Fibroblast of skin of left quadriceps (primary cell): ENCODE data around the gene GREB1L.
"Not testable (repeated sequence)": the region's sequence is repeated elsewhere in the genome, so short reads cannot be mapped to it uniquely, and the experiment has no call there.

Experiments
- DNase-seq, 2 experiments: peaks; one replicate each; pipeline ENCODE4 v3.0.0-alpha.2; 2013; ENCODE audit warnings: low read depth in 2 of 2

GREB1L gene

DNA sequence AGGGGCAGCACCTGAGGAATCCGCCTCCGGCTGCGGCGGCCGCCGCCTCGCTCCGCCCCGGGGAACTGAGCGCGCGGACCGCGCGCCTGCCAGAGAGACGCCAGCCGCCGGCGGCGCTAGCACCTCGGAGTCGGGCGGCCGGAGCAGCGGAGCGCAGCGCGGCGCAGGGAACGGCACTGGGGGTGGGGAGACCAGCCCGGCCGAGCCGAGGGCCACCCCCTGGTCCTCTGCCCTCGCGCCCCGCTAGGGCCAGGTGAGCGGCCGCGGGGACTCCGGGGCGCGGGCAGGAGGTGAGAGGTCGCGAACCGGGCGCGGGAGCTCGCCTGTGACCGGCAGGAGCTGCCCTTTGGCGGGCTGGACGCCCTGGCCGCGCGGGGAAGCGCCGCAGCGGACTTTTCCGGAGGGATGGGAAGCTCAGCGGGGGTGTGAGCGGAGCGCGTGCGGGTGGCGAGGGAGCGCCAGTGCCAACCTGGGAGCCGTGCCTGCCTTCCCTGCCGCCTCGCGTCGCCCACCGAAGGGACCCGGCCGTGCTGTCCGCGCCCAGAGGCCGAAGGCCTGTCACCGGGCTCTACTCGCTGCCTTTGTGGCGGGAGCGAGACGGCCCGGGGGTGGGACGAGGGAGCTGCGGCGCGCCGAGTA lies at the start of gene GREB1L:
Gene GREB1L (plus strand): TSS at position 92 of the 639 bp plus-strand sequence. CDS start 141,287 bp downstream, outside the sequence.
- no peak for DNase-seq

DNA sequence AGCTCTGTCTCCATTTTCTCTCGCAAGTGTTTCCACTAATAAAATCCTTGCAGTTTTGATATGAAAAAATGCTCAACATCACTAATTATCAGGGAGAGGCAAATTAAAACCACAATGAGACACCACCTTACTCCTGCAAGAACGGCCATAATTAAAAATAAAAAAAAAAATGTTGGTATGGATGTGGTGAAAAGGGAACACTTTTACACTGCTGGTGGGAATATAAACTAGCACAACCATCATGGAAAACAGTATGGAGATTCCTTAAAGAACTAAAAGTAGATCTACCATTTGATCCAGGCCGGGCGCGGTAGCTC lies 49.8 kb upstream of the GREB1L start:
- no peak for DNase-seq

DNA sequence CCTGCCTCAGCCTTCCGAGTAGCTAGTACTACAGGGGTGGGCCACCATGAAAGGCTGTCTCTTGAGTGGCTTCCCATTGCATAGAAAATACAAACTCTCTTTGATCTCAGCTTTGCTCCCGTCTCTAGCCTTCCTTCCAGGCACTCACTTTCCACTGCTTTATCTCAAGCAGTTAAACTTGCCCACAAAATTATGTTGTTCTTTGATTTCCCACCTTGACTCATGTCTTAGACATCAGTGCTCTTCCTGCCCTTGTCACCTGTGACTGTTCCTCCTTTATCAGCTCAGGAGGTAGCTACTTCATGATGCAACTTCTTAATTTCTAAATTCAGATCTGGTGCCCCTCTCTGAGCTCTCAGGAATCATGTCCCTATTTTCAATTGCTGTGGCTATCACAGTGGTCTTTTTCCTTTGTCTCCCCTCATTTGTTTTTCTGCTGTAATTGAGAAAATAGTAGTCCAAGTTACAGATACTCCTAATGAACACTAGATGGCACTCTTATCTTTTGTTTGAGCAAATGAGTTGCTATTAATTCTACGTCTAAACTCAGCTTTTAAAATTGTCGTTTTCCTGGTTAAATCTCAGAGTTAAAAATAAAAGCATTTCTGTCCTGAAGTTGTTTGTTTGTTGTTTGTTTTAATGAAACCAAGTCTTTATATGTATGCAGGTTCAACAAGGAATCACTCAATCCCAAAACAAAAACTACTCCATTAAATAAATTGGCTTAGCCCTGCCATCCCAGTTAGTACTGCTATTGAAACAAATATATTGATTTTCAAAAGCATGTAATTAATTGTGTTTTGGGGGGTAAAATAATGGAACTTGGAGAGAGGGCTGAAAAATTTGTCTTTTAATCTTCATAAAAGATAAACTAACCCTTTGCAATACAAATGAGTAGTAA lies 46.9 kb upstream of the GREB1L start:
- peak; percentile 20 to 23 for DNase-seq

DNA sequence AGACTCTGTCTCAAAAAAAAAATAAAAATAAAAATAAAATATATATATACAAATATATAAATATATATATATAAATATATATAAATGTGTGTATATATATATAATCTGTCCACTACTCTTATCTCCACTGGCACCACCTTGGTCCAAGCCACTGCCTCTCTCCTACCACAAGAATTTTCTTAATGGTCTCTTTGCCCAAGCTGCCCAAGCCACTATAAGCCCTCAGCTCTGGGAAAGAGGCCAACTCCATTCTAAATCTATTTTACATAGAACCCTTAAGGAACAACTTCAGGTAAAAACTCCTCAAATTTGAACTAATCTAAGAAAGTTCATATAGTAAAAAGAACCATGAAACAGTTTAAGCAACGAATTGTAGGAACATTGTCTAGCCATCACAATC lies 45.6 kb upstream of the GREB1L start:
- DNase-seq = no peak

DNA sequence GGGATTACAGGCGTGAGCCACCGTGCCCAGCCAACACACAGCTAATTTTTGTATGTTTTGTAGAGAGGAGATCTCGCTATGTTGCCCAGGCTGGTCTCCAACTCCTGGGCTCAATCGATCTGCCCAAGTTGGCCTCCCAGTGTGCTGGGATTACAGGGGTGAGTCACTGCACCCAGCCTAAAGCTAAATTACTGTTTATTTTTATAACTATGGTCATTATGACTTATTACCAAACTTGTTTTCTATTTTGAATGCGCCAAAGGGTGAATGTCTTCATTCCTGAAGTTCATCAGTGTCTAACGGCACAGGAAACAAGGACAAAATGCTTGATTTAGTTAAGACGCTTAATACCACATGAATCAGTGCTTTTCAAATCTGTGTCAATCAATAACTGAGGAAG lies 38.9 kb upstream of the GREB1L start:
- no peak for DNase-seq

DNA sequence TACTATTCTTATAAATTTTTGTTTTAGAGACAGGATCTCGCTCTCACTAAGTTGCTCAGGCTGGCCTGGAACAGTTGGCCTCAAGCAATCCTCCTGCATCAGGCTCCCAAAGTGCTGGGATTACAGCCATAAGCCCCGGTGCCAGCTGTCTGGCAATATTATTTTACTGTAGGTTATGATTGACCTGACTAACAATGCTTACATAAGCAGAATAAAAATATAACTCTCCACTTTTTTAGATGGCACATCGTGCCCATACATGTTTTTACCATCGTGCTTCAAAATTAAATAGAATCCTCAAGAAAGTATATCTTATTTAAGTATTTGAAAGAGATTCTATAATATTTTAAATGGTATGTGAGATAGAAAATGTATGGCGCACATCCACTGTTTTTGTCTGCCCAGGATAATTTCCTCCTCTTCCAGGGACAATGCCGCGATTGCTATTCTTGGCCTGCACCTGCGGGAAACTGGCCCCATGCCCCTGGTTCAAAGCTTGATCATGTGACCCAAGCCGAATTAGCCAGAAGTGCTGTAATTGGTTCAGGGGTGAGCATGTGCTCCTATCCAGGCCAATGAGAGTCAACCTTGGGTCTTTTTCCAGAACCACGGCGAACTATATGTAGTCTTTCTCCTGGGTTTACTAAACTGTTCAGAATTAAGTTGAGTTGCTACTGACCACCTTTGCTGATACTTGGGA lies 38.3 kb upstream of the GREB1L start:
- DNase-seq = no peak

DNA sequence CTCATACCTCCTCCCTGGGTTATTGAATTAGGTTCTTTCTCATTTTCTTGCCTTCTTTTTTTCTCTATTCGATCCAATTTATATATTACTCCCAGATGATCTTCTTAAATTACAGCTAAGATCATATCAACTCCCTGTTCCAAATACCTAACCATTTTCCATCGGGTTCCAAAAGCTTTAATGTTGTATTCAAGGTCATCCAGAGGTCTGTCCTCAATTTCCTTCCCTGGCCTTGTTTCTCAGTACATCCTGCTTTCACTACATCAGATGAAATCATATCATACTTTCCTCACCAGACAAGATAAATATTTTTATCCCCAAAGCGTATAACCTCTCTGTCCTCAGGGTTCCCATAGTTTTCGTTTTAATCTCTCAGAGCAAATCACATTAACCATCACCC lies 36.3 kb upstream of the GREB1L start:
- no peak for DNase-seq

DNA sequence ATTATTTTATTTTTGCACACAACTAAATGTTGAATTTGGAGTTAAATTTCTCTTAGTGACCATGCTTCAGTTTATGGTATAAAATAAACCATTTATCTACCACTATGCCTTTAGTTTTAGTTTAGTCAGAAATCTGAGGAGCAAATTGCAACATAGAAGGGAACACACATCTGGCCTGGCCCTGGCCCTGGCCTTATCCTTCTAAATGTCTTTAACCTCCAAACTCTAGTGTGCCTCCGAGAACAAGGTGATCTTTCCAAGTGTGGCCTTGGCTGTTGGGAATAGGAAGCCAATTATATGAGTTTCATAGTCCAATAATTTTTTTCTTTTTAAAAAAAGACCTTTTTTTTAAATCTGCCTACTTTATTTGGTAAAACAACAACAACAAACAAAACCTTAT lies 31.8 kb upstream of the GREB1L start:
- no peak for DNase-seq

DNA sequence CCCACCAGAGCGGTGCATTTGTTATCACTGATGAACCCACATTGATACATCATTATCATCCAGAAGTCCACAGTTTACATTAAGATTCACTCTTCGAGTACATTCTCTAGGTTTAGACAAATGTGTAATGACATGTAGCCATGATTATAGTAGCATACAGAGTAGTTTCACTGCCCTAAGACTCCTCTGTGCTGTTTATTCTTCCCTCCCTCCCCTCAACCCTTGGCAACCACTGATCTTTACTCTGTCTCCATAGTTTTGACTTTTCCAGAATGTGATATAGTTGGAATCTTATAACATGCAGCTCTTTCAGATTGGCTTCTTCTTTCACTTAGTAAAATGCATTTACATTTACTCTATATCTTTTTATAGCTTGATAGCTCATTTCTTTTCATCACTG lies 31.2 kb upstream of the GREB1L start:
- no peak for DNase-seq

DNA sequence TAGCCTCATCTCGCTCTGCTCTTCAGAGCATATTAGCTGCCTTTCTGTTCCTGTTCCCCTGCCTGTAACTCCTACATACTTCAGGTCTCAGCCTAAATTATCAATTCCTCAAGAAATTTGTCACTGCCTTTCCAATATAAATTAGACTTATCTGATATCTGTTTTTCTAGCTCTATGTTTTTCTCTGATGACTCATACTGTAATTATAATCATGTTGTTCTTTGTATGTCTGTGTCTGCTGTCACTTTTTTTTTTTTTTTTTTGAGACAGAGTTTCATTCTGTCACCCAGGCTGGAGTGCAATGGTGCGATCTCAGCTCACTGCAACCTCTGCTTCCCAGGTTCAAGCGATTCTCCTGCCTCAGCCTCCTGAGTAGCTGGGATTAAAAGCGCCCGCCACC lies 27.6 kb upstream of the GREB1L start:
- DNase-seq = not testable (repeated sequence)

DNA sequence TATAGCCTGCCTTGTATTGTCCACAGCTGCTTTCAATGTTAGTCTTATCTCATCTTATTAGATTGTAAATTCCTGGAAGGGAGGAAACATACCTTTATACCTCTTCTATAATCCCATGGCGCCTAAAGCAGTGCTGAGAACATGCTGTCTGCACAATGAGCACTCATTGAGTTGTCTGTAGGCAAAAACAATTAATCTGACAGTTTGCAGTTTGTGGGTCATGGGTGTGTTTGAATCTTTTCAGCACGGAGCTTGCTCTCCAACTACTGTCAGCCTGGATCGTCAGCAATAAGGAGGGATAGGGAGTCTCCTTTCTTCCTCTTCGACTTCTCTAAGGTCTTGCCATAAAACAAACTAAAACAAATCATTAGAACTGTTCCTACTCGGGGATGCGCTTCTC lies 26.5 kb upstream of the GREB1L start:
- no peak for DNase-seq

DNA sequence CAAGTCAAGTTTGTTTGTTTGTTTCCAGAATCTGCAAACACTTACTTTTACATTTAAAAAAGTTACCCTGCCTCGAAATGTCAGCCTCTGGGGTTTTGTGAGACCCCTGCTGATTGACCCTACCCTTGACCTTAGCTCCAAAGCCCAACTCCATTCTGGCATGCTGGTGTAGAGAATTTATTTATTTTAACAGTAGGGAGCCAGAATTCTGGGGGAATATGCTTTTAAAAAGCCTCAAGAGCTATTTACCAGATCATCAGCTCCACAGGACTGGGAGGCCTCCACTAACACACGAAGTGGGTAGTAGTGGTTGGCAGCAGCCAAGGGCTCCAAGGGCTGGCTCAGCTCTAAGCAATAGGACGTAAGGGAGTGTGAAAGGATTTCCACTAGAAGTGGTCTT lies 23.2 kb upstream of the GREB1L start:
- no peak for DNase-seq

DNA sequence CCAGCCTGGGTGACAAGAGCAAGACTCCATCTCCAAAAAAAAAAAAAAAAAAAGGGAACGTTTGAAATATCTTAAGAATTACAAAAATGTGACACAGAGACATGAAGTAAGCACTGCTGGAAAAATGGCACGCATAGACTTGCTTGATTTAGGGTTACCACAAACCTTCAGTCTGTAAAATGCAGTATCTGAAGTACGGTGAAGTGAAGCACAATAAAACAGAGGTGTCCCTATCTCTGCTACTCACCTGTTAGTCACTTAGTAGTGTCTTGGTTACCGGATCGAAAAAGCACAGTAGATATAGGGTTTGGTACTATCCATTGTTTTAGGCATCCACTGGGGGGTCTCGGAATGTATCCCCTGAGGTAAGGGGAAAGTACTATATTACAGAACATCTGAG lies 11.6 kb upstream of the GREB1L start:
- no peak for DNase-seq

DNA sequence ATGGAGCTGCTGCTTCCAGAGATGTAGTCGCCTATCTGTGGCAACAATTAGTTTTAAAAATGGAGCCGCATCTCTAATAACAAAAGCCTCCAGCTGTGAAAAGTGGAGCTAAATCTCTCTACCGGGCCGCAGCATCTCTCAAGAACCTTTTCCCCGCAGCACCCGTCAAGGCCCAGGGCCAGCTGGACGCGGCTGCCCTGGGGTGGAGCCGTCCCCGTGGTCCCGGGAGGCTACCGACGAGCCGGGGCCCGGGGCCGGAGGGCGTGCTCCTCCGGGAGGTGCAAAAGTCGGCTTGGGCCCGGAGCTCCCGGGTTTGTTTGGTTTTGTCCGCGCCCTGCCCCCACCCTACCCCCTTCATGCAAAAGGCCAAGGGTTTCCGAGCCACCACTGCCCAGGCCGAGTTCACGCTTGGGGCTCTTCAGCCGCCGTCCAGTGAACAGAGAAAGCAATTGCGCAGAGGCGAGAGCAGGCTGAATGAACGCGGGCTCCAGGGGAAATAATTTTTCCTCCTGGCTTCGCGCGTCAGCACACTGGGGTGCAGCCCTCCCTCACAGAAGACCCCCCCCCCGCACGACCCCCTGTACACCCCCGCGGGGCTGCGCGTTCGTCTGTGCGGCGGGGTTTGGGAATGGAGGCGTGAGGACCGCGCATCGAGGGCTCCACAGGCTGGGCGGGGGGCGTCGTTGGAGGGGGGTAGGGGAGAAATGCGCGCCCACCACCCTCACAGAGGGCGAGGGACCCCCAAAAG lies 557 bp upstream of the GREB1L start:
- no peak for DNase-seq

DNA sequence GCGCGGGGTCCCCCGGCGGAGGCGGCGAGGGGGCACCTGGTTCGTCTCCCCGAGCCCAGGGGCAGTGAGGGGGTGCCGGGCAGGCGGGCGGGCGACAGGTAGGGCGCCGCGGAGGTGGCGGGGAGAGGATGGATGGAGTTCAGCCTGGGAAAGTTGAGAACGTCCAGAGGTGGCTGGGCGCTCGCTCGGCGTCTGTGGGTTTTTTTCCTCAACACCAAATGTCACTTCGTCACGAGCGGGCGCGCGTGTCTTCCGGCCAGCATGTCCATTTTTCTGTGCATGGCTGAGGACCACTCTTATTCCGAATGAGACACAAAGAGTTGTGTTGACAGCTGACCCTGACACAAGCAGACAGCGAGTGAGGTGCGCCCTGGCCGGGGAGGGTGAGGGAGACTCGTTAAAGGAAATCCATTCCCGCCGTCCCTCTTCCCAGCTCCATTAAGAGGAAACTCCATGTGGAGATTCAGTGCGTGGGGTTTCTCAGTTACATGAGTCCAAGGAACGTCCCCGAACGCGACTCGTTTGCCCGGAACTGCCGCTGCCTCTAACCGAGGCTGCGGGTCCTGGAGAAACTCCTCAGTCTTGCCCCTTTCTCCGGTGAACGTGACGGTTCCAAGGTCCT lies 859 bp downstream of the GREB1L start:
- DNase-seq = no peak

DNA sequence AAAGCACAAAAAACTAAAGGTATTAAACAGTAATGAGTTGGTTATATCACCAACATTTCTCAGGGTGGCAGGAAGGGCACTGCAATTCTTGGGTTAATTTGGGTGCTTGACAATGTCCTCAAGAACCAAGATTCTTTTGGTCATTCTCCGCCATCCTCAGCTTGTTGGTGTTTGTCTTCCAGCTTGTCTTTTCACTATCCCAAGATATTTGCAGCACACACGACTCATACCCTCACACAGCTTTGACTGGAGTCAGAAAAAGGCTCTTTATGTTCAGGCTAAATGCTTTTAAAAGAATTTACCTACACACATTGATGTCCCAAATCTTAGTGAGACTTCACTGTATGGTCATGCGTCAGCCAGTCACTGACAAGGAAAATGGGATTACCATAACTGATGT lies 12.5 kb downstream of the GREB1L start:
- no peak for DNase-seq

DNA sequence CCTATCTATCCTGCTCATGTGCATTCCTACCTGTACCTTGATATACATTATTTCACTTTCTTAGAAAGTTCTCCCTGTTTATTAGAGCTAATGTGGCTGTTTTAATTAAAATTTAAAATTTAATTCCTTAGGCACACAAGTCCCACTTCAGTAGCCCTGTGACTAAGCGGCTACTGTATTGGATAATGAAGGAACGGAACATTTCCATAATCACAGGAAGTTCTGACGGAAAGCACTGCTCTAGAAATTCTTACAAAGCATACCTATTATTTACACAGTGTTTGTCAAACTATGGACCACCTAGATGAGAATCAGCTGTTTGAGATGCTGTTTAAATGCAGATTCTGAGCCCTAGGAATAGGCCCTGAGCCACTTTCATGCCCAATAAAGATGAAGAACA lies 13.2 kb downstream of the GREB1L start:
- no peak for DNase-seq

DNA sequence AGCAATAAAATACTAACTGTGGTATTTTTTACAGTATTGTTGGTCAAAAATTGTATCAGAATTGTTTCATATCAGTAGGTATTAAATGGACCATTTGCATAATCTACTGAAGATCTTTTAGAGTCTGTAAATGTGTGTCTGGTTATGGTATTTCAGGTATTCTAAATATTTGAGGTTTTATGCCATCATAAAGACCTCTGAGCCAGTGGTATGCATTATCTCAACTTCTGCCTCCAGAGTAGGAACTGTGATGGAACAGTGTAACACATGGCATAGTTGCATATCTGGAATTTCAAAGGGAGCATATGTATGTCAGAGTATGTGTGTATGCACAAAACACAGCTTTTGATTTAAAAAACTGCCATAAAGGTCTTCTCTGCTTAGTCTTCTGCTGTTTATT lies 15.4 kb downstream of the GREB1L start:
- DNase-seq = no peak

DNA sequence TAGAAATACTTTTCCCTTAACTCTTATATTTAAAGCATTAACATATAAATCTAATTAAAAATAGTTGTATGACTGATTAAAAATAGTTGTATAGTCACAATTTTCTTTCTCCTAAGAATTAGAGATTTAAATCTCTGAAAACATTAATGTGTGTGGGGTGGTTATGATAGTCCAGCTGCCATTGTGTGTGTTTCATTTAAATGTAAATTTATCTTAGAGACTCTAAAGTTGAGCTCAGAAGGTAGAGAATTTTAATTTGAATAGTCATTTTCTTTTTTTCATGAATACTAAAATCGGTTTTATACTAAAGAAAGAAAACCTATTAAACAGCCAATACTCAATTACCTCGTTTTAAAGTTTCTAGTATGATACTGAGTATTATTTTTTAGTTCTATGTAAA lies 18.6 kb downstream of the GREB1L start:
- no peak for DNase-seq

DNA sequence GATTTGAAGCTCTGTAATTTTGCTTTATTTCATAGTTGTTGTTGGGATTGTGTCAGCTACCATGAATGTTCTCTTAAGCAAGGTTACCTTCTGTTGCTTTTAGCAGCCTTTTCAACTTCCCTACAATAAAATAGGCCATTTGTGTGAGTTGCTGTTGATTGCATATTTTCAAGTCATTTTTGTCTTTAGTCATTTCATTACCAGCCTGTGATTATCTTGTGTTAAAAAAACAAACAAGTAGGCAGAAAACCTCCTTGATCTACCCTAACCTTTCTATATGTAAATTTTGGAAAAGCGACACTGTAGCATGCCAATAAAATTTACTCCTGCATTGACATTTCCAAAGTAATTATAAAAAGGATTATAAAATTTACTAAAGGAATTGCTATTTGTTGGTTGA lies 19.3 kb downstream of the GREB1L start:
- no peak for DNase-seq

DNA sequence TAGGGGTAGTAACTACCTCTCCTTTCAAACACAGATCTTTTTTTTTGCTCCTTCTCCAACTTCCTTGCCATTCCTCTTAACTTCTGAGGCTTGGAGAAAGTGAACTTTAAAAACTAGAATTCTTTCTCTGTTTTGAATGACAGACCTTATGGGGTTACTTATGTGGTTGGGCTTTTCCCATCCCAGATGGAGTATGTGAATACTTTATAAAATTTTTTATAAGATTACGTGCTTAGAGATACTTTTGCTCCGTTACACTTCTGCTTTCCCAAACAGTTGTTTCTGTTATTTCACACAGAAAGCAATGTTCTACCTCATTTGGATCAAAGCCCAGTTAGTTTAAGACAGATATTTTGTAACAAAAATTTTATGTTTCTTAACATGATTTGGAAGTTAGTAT lies 20.2 kb downstream of the GREB1L start:
- no peak for DNase-seq

DNA sequence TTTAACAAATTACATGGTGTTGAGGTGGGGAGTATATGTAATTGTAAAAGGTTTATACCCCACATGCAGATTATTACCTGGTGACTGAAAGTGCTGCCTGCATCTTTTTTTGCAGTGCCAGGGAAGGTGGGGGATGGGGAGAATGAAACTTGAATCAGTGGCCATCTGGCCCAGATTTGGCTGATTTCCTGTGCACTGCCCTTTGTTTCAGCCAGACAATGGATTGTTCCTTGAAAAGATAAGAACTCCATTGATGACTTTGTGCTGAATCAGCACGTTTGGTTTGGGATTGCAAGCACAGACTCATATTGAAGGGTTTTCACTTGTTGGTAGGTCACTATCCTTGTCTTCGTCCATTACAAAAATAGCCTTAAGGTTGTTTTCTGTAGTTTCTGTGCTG lies 20.9 kb downstream of the GREB1L start:
- DNase-seq = no peak
